Stimulated activated CD8-positive, alpha-beta memory T cell treated with anti-CD3 and anti-CD28 coated beads, Interleukin-7, amount 100 ng/mL, for 1 hour (primary cell): ENCODE measurements around the gene COMMD9.

Experiments
- DNase-seq, 2 donors: peaks; one replicate each; pipeline ENCODE4 v3.0.0-alpha.2; 2020; ENCODE audit warnings: low read depth in 2 of 2

Gene COMMD9

DNA sequence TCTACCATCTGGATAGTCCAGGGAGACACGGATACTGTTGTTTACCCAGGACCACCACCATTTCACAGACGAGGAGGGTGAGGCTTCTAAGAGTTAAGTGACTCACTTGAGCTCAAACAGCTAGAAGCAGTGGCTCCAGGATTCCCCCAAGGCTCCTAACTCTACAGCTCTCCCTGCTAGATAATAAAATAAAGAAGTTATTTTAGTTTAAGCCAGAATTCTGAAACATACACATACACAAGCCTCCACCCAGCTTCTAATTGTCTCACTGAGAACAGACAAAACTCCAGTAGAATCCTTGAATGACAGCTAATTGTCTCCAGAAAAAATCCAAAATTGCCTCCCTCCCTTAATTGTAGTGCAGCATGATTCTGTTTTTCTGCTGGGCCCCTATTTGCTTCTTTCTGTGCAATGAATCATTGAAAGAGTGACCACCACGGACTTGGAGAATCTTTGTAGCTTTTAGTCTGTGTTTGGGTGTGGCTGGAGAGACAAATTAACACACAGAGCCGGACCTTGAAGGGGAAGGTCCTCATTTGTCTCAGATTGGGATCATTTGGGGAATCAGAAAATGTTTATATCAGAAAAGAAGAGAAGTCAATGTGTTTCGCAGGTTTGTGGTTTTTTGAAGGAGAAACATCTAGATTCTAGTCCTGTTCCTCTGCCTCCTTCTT, 64.9 kb downstream of the COMMD9 start:
- no peak for DNase-seq

- no peak for DNase-seq
Measured at GRCh38 chr11:36222831-36223635, 66.2 kb downstream of the COMMD9 start.
